NB4 (cell line): ENCODE measurements around the gene PPP4R4.
"Not testable (repeated sequence)": the region's sequence is repeated elsewhere in the genome, so short reads cannot be mapped to it uniquely, and the experiment has no call there.

Experiments
- DNase-seq: peaks from one replicate; pipeline ENCODE4 v3.0.0; 2010; ENCODE audit warnings: low read depth
- H3K4me3 ChIP-seq: one replicate; pipeline ENCODE4 v1.5.1; 2011; ENCODE audit warnings: mild to moderate bottlenecking, low read depth, low read length, moderate library complexity
- CTCF ChIP-seq: IDR thresholded peaks from one replicate; pipeline ENCODE4 v1.5.1; 2012; ENCODE audit warnings: low read depth, low read length
- MAX ChIP-seq: IDR thresholded peaks from 2 replicates; pipeline ENCODE4 v1.6.1; 2011; ENCODE audit warnings: low read depth, low read length
- MYC ChIP-seq: IDR thresholded peaks from 2 replicates; pipeline ENCODE4 v1.6.1; 2011; ENCODE audit warnings: low read depth, low read length
- POLR2A ChIP-seq: IDR thresholded peaks from 2 replicates; pipeline ENCODE4 v1.6.1; 2011; ENCODE audit warnings: mild to moderate bottlenecking; ENCODE audit not compliant: insufficient read length; ENCODE audit errors: extremely low read depth

Gene PPP4R4

GRCh38 chr14:94295360-94296180 lies 121.4 kb downstream of the PPP4R4 start:
- DNase-seq, result no peak
- H3K4me3 ChIP-seq, result no peak overlapping the region
- TF ChIP-seq CTCF, result no peak
- no peak for TF ChIP-seq MYC
- TF ChIP-seq MAX, result no peak
- TF ChIP-seq POLR2A, result no peak

- not testable (repeated sequence) for H3K4me3 ChIP-seq, DNase-seq
Observed at GRCh38 chr14:94296181-94296545, 122.0 kb downstream of the PPP4R4 start.

- H3K4me3 ChIP-seq, result no peak overlapping the region
- TF ChIP-seq CTCF, result no peak
- no peak for TF ChIP-seq MAX
- no peak for TF ChIP-seq MYC
- TF ChIP-seq POLR2A, result no peak
- no peak for DNase-seq
Observed at GRCh38 chr14:94298130-94298529, 124.0 kb downstream of the PPP4R4 start.

- TF ChIP-seq MYC (no peak), MAX (no peak), CTCF (no peak), POLR2A (no peak)
- no peak overlapping the region for H3K4me3 ChIP-seq
- no peak for DNase-seq
Observed at GRCh38 chr14:94303111-94303510, 129.0 kb downstream of the PPP4R4 start.

- DNase-seq, result no peak
- no peak for TF ChIP-seq MAX
- no peak for TF ChIP-seq CTCF
- TF ChIP-seq MYC, result no peak
- TF ChIP-seq POLR2A, result no peak
- H3K4me3 ChIP-seq, result no peak overlapping the region
Observed at GRCh38 chr14:94304243-94304642, 130.1 kb downstream of the PPP4R4 start.

- no peak overlapping the region for H3K4me3 ChIP-seq
- no peak for TF ChIP-seq MYC
- no peak for TF ChIP-seq MAX
- TF ChIP-seq CTCF, result no peak
- TF ChIP-seq POLR2A, result no peak
- DNase-seq, result no peak
Observed at GRCh38 chr14:94305620-94306019, 131.5 kb downstream of the PPP4R4 start.
